Measurements from ENCODE around the gene CBLN1. TPM values are rescaled to one million over a fixed set of nuclear protein-coding genes. Genes with fewer than 3 reads are reported as not detected.

CBLN1 gene
- total and polyA plus RNA-seq, 9 of the 15 experiments (the other 6 are each of a cell fraction or from before 2014, with no cell fraction given) = not detected

DNA sequence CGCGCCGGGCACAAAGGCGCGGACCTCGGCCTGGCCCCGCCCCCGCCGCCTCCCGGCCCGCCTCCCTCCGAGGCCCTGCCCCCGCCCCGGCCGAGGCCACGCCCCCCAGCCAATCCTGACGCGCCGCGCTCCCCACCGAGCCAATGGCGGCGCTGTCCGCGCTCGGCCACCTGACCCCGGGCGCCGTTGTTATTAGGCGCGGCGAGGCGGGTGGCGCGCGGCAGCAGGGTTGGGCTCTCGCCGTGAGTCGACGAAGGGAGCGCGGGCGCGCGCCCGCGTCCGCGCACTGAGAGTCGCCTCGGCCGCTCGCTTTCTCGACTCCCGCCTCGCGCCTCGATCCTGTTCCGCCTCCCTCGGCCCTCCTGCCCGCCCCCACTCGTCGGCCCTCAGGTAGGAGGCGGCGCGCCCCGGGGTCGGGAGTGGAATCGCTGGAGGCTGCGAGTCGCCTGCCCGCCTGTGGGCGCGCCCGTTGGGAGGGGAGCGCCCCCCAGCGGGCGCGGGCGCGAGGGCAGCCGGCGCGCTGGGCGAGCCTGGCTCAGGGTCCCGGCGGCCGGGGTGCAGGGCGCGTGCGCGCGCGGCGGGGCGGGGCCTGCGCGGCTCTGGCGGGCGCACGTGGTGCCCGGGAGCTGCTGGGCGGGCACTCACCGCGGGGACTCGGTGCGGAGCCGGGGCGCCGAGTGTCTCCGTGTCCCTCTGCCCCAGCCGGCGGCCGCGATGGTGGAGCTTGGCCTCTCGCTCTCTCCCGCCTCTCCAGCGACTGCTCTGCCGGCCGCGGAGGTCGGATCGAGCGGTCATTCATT lies 405 bp upstream of the CBLN1 start:
- peaks cover 0 to 17% of the 10 kb centered on the region in 2 experiments; a peak in 3 of 5 replicates for H3K4me1 ChIP-seq (replicated peaks in 1 of 2; ENCODE audit: control insufficient read depth in 2 of 2, insufficient read depth in 2 of 2, low read length in 2 of 2)
- H3K9me3 ChIP-seq (replicated peaks; ENCODE audit: control insufficient read depth, insufficient read depth, low read depth, low read length) = no peaks in the 10 kb centered on the region
- peak overlapping the region; percentile 69 for H3K4me2 ChIP-seq (ENCODE audit: insufficient read depth, low read length)
- FAIRE-seq (peak; percentile 71), ATAC-seq (peak; percentile 99), DNase-seq (ENCODE audit: extremely low read depth in 1 of 4, low spot score in 3 of 4) (peak; percentile 92 to 99 (median 99))
- in situ Hi-C loops (cut with MboI) = no loop called here
- 7% methylated on average over 60 of the region's 124 CpGs for WGBS (ENCODE audit: insufficient coverage, low coverage, missing lambda C conversion rate)
- no TSS peak for BruUV-seq (replicated peaks)
- H3K9me1 ChIP-seq (ENCODE audit: control insufficient read depth, insufficient read depth, low read length) = no peaks in the 10 kb centered on the region
- no peaks in the 10 kb centered on the region for H4K20me1 ChIP-seq (replicated peaks; ENCODE audit: control insufficient read depth, insufficient read depth, low read length)
- peak overlapping the region; percentile 65; the same call in 2 of the 3 replicates for H3K27ac ChIP-seq (ENCODE audit: extremely low read depth, low read depth, low read length)
- peak overlapping the region; percentile 50 for H3K4me3 ChIP-seq
- no peaks in the 10 kb centered on the region for H3K36me3 ChIP-seq (ENCODE audit: control insufficient read depth, insufficient read depth, low read length)
- ChIA-PET CTCF (ENCODE audit: low intra/inter-chr PET ratio) (no interaction called here), POLR2A (interaction anchor here (0.6 to 0.7 kb wide), 2 partner anchors 316 to 672 kb away, joined by 3 to 4 read pairs; partner anchors contain the start of gene N4BP1)
- peak overlapping the region; percentile 57 to 89; a peak in 3 of 4 replicates for H3K9ac ChIP-seq (ENCODE audit: insufficient read depth in 1 of 2, low read depth in 2 of 2, low read length in 2 of 2)
- H3K79me2 ChIP-seq (ENCODE audit: control insufficient read depth, insufficient read depth, low read length) = no peaks in the 10 kb centered on the region
- H2AFZ ChIP-seq (ENCODE audit: low read depth, low read length) = peak overlapping the region; percentile 87
- intact Hi-C loops (cut with micrococcal nuclease) = loop anchor here (5.0 kb wide), 1 partner anchor 595 kb away; no protein-coding TSS in a partner anchor
- peaks cover 17 to 36% of the 10 kb centered on the region in 2 experiments for H3K27me3 ChIP-seq (ENCODE audit: control insufficient read depth in 2 of 2, insufficient read depth in 2 of 2, low read length in 2 of 2)
- TF ChIP-seq NR2C2 (CRISPR knock-in tag; IDR thresholded peaks at IDR 0.05) (no peak), NR2C2 (tag; IDR thresholded peaks at IDR 0.05) (peak; percentile 53; the same call in 1 of the 2 replicates), TBL1XR1 (IDR thresholded peaks at IDR 0.05; ENCODE audit: low read length in 2 of 2) (no peak), EP300 (IDR thresholded peaks at IDR 0.05; ENCODE audit: low read length) (no peak), SIX5 (IDR thresholded peaks at IDR 0.05; ENCODE audit: borderline replicate concordance in 1 of 2, insufficient read depth in 1 of 2, low read depth in 1 of 2, low read length in 2 of 2) (no peak), CHD2 (IDR thresholded peaks at IDR 0.05; ENCODE audit: low read depth, low read length) (no peak), ZFP36 (IDR thresholded peaks at IDR 0.05; ENCODE audit: low read depth, low read length, partially characterized antibody) (no peak), HIVEP1 (CRISPR knock-in tag; IDR thresholded peaks at IDR 0.05) (no peak), CBX5 (IDR thresholded peaks at IDR 0.05; ENCODE audit: borderline replicate concordance, low read depth) (no peak), ZKSCAN8 (CRISPR knock-in tag; IDR thresholded peaks at IDR 0.05) (no peak)
- TF ChIP-seq, protein P1, sequence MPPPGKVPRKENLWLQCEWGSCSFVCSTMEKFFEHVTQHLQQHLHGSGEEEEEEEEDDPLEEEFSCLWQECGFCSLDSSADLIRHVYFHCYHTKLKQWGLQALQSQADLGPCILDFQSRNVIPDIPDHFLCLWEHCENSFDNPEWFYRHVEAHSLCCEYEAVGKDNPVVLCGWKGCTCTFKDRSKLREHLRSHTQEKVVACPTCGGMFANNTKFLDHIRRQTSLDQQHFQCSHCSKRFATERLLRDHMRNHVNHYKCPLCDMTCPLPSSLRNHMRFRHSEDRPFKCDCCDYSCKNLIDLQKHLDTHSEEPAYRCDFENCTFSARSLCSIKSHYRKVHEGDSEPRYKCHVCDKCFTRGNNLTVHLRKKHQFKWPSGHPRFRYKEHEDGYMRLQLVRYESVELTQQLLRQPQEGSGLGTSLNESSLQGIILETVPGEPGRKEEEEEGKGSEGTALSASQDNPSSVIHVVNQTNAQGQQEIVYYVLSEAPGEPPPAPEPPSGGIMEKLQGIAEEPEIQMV (tag; conservative IDR thresholded peaks at IDR 0.05; ENCODE audit: low read depth) = no peak
- TF ChIP-seq, protein P2, sequence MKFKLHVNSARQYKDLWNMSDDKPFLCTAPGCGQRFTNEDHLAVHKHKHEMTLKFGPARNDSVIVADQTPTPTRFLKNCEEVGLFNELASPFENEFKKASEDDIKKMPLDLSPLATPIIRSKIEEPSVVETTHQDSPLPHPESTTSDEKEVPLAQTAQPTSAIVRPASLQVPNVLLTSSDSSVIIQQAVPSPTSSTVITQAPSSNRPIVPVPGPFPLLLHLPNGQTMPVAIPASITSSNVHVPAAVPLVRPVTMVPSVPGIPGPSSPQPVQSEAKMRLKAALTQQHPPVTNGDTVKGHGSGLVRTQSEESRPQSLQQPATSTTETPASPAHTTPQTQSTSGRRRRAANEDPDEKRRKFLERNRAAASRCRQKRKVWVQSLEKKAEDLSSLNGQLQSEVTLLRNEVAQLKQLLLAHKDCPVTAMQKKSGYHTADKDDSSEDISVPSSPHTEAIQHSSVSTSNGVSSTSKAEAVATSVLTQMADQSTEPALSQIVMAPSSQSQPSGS (CRISPR knock-in tag; IDR thresholded peaks at IDR 0.05) = no peak
- TF ChIP-seq, protein P3, sequence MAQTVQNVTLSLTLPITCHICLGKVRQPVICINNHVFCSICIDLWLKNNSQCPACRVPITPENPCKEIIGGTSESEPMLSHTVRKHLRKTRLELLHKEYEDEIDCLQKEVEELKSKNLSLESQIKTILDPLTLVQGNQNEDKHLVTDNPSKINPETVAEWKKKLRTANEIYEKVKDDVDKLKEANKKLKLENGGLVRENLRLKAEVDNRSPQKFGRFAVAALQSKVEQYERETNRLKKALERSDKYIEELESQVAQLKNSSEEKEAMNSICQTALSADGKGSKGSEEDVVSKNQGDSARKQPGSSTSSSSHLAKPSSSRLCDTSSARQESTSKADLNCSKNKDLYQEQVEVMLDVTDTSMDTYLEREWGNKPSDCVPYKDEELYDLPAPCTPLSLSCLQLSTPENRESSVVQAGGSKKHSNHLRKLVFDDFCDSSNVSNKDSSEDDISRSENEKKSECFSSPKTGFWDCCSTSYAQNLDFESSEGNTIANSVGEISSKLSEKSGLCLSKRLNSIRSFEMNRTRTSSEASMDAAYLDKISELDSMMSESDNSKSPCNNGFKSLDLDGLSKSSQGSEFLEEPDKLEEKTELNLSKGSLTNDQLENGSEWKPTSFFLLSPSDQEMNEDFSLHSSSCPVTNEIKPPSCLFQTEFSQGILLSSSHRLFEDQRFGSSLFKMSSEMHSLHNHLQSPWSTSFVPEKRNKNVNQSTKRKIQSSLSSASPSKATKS (CRISPR knock-in tag; IDR thresholded peaks at IDR 0.05) = no peak
- TF ChIP-seq, protein P4, sequence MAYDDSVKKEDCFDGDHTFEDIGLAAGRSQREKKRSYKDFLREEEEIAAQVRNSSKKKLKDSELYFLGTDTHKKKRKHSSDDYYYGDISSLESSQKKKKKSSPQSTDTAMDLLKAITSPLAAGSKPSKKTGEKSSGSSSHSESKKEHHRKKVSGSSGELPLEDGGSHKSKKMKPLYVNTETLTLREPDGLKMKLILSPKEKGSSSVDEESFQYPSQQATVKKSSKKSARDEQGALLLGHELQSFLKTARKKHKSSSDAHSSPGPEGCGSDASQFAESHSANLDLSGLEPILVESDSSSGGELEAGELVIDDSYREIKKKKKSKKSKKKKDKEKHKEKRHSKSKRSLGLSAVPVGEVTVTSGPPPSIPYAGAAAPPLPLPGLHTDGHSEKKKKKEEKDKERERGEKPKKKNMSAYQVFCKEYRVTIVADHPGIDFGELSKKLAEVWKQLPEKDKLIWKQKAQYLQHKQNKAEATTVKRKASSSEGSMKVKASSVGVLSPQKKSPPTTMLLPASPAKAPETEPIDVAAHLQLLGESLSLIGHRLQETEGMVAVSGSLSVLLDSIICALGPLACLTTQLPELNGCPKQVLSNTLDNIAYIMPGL (CRISPR knock-in tag; IDR thresholded peaks at IDR 0.05) = no peak
